ENCODE measurements around the gene ZNF837.

Gene ZNF837

DNA sequence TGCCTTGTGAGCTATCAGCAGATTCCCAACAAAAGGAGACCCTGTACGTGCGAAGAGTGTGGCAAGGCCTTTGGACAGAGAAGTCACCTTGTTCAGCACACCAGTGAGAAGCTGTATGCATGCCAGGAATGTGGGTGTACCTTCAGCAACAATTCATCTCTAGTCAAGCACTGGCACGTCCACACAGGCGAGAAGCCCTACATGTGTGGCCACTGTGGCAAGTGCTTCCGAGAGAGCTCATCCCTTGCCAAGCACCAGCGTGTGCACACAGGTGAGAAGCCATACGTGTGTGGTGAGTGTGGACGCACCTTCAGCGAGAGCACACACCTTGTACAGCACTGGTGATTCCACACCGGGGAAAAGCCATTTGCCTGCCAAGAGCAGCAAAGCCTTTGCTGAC lies 61.6 kb downstream of the ZNF837 start:
- no peak overlapping the region for H3K27ac ChIP-seq (ENCODE audit: low read depth, low read length)
- H3K9ac ChIP-seq (ENCODE audit: low read length in 5 of 5): no peak overlapping the region
- H3K27me3 ChIP-seq (ENCODE audit: control insufficient read depth in 5 of 5, insufficient read depth in 4 of 5, low read length in 5 of 5): no peaks in the 10 kb centered on the region
- peaks cover 3 to 40% (median 29%) of the 10 kb centered on the region in 5 donors for H3K36me3 ChIP-seq (ENCODE audit: control insufficient read depth in 5 of 5, insufficient read depth in 5 of 5, low read length in 5 of 5)
- no peaks in the 10 kb centered on the region for H3K9me3 ChIP-seq (ENCODE audit: control insufficient read depth in 5 of 5, low read length in 5 of 5)
- H3K4me3 ChIP-seq (ENCODE audit: low read depth in 1 of 5, low read length in 5 of 5): no peak overlapping the region
- peaks cover 0 to 3% (median 0%) of the 10 kb centered on the region in 5 donors for H3K4me1 ChIP-seq (ENCODE audit: control insufficient read depth in 5 of 5, insufficient read depth in 5 of 5, low read length in 5 of 5)

DNA sequence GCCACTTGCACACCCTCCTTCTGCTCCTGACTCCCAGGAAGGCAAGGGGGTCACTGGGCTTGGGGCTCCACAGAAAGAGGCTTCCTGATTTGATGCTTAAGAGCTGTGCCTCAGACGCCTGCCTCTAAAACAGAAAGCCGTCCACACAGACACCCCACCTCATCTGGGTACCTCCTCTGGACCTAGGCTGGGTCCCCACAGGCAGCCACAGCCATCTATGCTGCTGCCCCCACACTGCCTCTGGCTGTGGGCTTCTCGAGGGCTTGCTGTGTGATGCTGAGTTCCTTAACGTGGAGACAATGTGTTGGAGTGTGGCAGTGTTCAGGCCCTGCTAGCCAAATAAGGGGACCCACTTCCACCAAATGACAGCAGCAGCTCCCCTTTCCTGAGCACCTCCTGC lies 62.5 kb downstream of the ZNF837 start:
- H3K27ac ChIP-seq (ENCODE audit: low read depth, low read length): no peak overlapping the region
- H3K4me3 ChIP-seq (ENCODE audit: low read depth in 1 of 5, low read length in 5 of 5): no peak overlapping the region
- no peaks in the 10 kb centered on the region for H3K9me3 ChIP-seq (ENCODE audit: control insufficient read depth in 5 of 5, low read length in 5 of 5)
- H3K27me3 ChIP-seq (ENCODE audit: control insufficient read depth in 5 of 5, insufficient read depth in 4 of 5, low read length in 5 of 5): no peaks in the 10 kb centered on the region
- H3K9ac ChIP-seq (ENCODE audit: low read length in 5 of 5): no peak overlapping the region
- peaks cover 0 to 3% (median 0%) of the 10 kb centered on the region in 5 donors for H3K4me1 ChIP-seq (ENCODE audit: control insufficient read depth in 5 of 5, insufficient read depth in 5 of 5, low read length in 5 of 5)
- H3K36me3 ChIP-seq (ENCODE audit: control insufficient read depth in 5 of 5, insufficient read depth in 5 of 5, low read length in 5 of 5): peaks cover 8 to 49% (median 39%) of the 10 kb centered on the region in 5 donors

All from subcutaneous abdominal adipose tissue (tissue), 5 donors.